GM11168 (cell line): ENCODE data around the gene NPAS4.
"Not testable (repeated sequence)": the region's sequence is repeated elsewhere in the genome, so short reads cannot be mapped to it uniquely, and the experiment has no call there.

Experiments used
- in situ Hi-C: fragments of 300-500 bp; cut with MboI; formaldehyde crosslinking; loops from one replicate; pipeline ENCODE4 v1.12.0; 2022; ENCODE audit warnings: low sequenced_read_pairs; ENCODE audit not compliant: unreplicated experiment

NPAS4 gene

GRCh38 chr11:66450560-66450959 is 29.7 kb downstream of the NPAS4 start:
- in situ Hi-C loops, result no loop called here

GRCh38 chr11:66451663-66452062 is 30.8 kb downstream of the NPAS4 start:
- in situ Hi-C loops, result no loop called here

GRCh38 chr11:66454247-66454646 is 33.4 kb downstream of the NPAS4 start:
- in situ Hi-C loops, result no loop called here

GRCh38 chr11:66454828-66455227 is 34.0 kb downstream of the NPAS4 start:
- in situ Hi-C loops, result no loop called here

DNA sequence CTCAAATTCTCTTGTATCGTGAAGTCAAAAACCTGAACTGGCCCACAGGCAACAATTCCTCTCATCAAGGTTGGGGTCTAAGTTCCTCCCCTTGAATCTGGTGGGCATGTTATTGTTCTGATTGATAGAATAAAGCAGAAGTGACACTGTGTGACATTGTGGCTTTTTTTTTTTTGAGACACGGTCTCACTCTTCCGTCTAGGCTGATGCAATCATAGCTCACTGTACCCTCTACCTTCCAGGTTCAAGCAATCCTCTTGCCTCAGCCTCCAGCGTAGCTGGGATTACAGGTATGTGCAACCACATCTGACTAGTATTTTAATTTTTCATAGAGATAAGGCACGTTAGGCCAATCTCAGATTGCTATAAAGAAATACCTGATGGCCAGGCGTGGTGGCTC is 37.0 kb downstream of the NPAS4 start:
- in situ Hi-C loops, result no loop called here

DNA sequence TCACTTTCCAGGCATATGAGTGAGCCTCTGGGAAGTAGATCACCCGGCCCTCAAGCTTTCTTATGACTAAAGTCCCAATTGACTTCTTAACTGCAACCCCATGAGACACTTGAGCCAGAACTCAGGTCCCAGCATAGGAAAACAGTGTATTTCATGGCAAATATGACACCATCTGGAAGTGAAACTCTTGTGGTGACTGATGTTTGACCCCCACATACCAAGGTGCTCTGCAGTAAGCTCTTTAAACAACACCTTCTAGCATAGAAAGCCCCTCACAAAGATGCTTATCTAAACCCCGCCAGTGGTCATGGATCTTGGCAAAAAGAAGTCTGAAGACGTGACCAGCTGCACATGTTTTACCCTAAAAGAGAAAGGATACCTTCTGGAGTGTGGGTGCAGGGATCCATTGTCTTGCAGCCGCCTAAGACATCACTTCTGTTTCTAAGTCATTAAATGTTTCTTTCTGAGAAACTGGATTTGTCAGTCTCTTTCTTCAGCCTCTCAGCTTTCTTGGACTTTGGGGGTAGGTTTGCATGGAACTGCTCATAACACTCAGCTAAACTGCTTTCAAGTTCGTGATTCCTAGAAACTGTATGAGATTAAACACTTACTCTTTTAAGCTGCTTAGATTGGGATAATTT is 38.4 kb downstream of the NPAS4 start:
- in situ Hi-C loops, result no loop called here

GRCh38 chr11:66462010-66462409 is 41.2 kb downstream of the NPAS4 start:
- in situ Hi-C loops, result no loop called here

GRCh38 chr11:66462911-66463310 is 42.1 kb downstream of the NPAS4 start:
- in situ Hi-C loops, result no loop called here

- in situ Hi-C loops, result not testable (repeated sequence)
Observed at GRCh38 chr11:66464116-66464515, 43.3 kb downstream of the NPAS4 start.

- in situ Hi-C loops, result no loop called here
Observed at GRCh38 chr11:66464916-66465315, 44.1 kb downstream of the NPAS4 start.

DNA sequence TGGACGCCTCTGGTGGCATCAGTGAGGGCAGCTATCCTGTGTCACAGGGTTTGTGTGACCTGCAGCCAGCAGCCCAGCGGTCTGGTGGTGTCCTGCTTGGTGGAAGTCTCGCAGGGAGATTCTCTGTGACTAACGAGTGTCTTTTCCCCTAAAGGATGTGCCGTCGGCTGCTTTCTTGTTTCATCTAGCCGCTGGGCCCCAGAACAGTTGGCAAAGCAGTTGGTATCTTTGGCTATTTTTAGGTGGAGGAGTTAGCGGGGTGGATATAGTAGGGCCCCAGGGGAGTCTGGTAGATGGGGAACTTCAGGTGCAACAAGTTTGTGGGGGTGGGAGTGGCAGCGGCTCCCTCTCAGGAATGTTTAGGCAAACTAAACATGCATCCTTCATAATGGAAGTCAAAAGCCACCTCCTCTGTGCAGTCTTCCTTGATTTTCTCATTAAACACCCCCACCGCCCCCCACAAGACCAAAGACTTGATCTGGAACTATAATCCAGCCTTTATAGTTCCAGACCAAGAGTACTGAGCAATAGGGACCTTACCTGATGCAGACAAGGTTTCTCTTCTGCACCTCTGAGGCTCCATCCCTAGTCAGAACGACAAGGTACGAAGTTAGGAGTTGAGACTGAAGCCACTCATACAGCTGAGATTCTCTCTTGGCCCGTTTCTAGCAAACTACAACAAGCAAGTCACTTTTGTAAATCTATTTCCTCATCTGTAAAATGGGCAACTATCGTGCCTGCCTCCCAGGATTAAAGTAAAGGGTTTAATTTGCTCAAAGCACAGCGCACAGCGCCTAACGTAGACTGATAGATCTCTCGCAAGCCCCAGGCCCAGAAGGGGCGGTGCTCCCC is 44.8 kb downstream of the NPAS4 start:
- in situ Hi-C loops, result no loop called here

DNA sequence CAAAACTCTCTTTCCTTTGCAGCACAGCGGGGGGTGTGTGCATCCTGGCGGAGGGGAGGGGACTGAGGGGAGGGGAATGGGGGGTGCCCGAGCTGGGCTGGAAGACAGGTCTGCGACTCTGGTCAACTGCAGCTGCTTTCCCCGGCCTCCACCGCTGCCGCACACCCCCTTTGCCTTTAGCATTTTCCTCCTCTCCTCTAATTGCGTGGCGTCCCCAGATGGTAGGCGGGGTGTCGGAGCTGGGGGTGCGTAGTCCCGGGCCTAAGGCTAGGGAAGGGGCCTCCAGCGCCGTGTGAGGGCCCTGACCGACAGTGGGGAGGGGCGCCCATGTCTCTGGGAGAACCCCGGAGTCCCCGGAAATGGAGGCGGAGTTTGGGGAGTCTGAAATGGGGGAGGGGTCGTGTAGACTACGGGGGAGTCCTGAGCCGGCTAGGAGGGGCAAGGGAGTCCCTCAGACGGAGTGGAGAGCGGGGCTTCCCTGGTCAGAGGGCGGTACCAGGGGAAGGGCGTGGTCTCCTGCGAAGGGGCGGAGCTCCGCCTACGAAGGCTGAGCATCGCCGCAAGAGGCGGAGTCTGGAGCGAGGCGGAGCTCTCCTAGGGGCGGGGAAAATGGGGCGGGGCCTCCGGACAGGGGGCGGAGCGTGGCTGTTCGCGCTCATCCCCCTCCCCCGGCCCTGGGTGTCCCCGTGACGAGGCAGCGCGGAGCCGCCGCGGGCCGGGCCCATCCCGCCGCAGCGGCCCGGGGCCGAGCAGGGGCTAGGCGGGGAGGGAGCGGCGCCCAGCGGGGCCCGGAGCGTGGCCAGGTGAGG is 45.6 kb downstream of the NPAS4 start, which contains the start of gene PELI3:
PELI3 (plus strand) TSS at position 681 of the 809 bp plus-strand sequence. CDS start 1,224 bp downstream, outside the sequence.
- in situ Hi-C loops, result no loop called here

- in situ Hi-C loops, result no loop called here
Observed at GRCh38 chr11:66467034-66467659, 46.3 kb downstream of the NPAS4 start.

- in situ Hi-C loops, result no loop called here
Observed at GRCh38 chr11:66467756-66468155, 46.9 kb downstream of the NPAS4 start.

DNA sequence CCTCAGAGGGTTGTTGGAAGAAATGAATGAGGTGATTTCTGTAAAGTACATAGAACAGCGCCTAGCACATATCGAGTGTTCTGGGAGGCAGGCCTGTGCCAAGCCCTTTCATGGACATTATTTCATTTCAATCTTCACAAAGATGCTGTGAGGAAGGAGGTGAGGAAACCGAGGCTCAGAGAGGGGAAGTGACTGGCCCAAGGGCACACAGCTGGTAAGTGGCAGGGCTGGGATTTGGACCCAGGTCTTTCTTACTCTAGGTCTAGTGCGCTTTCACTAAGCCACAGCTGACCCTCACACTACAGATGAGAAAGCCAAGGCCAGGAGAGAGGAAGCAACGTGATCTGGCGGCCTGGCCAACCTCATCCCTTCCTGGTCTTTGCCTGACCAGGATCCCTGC is 47.9 kb downstream of the NPAS4 start:
- in situ Hi-C loops, result no loop called here

- in situ Hi-C loops, result no loop called here
Observed at GRCh38 chr11:66469441-66469840, 48.6 kb downstream of the NPAS4 start.

DNA sequence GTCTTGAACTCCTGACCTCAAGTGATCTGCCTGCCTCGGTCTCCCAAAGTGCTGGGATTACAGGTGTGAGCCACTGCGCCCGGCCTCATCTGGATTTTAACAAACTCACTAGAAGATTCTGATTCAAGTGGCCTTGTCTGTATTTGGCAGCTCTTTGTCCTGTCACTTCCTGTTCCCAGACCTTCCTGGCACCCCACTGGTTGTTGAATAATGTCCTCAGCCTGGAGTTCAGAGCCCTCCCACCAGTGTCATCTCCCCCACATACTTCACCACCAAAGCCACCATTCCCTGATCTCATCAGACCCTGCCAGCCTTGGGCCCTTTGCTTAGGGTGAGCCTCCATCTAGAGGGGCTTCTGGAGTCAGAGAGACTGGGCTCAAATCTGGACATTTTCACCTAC is 49.2 kb downstream of the NPAS4 start:
- in situ Hi-C loops, result no loop called here

GRCh38 chr11:66471142-66471541 is 50.3 kb downstream of the NPAS4 start:
- in situ Hi-C loops, result no loop called here

DNA sequence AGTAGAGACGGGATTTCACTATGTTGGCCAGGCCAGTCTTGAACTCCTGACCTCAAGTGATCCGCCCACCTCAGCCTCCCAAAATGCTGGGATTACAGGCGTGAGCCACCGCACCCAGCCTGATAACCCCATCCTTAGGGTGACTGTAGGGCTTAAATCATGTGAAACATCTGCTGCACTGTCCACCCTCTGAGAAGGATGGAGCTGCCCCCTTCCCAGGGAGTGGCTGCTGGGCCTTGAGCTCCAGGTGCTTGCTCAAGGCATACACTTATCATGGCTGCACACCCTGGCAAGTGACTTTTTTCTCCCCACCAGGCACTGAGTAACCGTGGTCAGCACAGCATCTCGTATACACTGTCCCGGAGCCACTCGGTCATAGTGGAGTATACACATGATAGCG is 51.2 kb downstream of the NPAS4 start:
- in situ Hi-C loops, result no loop called here

- in situ Hi-C loops, result no loop called here
Observed at GRCh38 chr11:66473167-66473566, 52.3 kb downstream of the NPAS4 start.
